WTC11 (cell line): ENCODE measurements around the gene MIER2.

ENCODE experiments used
- CTCF ChIP-seq: fragments of 200-600 bp; IDR thresholded peaks from 2 replicates; pipeline ENCODE4 v1.8.0; 2022; ENCODE audit warnings: antibody characterized with exemption
- ZBTB21 ChIP-seq: sonication (generic); formaldehyde crosslinking; IDR thresholded peaks from 2 replicates; pipeline ENCODE4 v1.8.1; 2023; ENCODE audit warnings: mild to moderate bottlenecking, missing genetic modification reagents, borderline replicate concordance

- TF ChIP-seq ZBTB21 (CRISPR knock-in tag) (no peak), CTCF (no peak)
Measured at GRCh38 chr19:317710-318508, 26.7 kb downstream of the MIER2 start.
